GM06990 (cell line): ENCODE results near the gene RBPMS2.
A peak's percentile ranks its signal among the peaks of the same experiment; 100 is the strongest.
"Not testable (repeated sequence)": the region's sequence is repeated elsewhere in the genome, so short reads cannot be mapped to it uniquely, and the experiment has no call there.

ENCODE experiments used
- DNase-seq: peaks from one replicate; pipeline ENCODE4 v3.0.0-alpha.2; 2011; ENCODE audit not compliant: insufficient read length; ENCODE audit errors: extremely low read depth
- H3K27me3 ChIP-seq: replicated peaks from 2 replicates; pipeline ENCODE4 v1.6.0; 2011; ENCODE audit warnings: low read length; ENCODE audit not compliant: control insufficient read depth, insufficient read depth
- H3K36me3 ChIP-seq: 2 replicates; pipeline ENCODE4 v1.5.1; 2011; ENCODE audit warnings: low read length; ENCODE audit not compliant: control insufficient read depth, insufficient read depth
- H3K4me3 ChIP-seq: replicated peaks from 2 replicates; pipeline ENCODE4 v1.5.1; 2011; ENCODE audit warnings: low read depth, mild to moderate bottlenecking, control low read depth, low read length
- CTCF ChIP-seq: IDR thresholded peaks from 2 replicates; pipeline ENCODE4 v1.5.1; 2011; ENCODE audit warnings: low read length, control low read depth, mild to moderate bottlenecking, inconsistent platforms; ENCODE audit not compliant: insufficient read depth, poor library complexity, severe bottlenecking

RBPMS2 gene

GRCh38 chr15:64742921-64743320 lies 32.5 kb downstream of the RBPMS2 start:
- TF ChIP-seq CTCF, result no peak
- Histone ChIP-seq H3K27me3 (no peaks in the 10 kb centered on the region; the same call in 1 of the 2 replicates), H3K36me3 (no peaks in the 10 kb centered on the region), H3K4me3 (no peak overlapping the region)
- DNase-seq, result no peak

DNA sequence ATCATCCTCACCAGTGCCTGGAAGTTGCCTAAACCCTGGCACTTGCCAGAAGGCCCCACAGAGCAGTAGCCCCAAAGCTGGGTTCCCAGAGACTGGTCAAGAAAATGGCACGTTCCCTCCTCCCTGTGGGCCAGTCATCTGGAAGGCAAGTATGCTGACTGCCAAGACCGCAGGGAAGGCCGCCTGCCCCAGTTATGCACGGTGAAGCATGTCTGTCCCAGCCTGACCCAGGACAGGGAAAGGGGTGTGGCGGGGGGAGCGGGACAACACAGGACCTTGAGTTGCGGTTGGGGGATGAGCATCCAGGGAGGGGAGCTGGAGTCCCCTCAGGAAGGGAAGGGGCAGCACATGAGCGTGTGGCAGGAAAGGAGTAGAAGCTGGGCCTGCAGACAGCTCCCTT lies 33.0 kb downstream of the RBPMS2 start:
- no peak overlapping the region for H3K4me3 ChIP-seq
- H3K27me3 ChIP-seq, result no peaks in the 10 kb centered on the region
- no peaks in the 10 kb centered on the region for H3K36me3 ChIP-seq
- TF ChIP-seq CTCF, result no peak
- DNase-seq, result no peak

DNA sequence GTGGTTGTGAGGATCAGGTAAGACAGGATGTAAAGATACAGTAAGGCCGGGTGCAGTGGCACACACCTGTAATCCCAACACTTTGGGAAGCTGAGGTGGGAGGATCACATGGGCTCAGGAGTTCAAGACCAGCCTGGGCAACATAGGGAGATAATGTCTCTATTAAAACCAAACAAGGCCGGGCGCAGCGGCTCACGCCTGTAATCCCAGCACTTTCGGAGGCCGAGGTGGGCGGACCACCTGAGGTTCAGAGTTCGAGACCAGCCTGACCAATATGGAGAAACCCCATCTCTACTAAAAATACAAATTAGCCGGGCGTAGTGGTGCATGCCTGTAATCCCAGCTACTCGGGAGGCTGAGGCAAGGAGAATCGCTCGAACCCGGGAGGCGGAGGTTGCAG lies 33.7 kb downstream of the RBPMS2 start:
- not testable (repeated sequence) for H3K27me3 ChIP-seq, DNase-seq, H3K4me3 ChIP-seq, H3K36me3 ChIP-seq

DNA sequence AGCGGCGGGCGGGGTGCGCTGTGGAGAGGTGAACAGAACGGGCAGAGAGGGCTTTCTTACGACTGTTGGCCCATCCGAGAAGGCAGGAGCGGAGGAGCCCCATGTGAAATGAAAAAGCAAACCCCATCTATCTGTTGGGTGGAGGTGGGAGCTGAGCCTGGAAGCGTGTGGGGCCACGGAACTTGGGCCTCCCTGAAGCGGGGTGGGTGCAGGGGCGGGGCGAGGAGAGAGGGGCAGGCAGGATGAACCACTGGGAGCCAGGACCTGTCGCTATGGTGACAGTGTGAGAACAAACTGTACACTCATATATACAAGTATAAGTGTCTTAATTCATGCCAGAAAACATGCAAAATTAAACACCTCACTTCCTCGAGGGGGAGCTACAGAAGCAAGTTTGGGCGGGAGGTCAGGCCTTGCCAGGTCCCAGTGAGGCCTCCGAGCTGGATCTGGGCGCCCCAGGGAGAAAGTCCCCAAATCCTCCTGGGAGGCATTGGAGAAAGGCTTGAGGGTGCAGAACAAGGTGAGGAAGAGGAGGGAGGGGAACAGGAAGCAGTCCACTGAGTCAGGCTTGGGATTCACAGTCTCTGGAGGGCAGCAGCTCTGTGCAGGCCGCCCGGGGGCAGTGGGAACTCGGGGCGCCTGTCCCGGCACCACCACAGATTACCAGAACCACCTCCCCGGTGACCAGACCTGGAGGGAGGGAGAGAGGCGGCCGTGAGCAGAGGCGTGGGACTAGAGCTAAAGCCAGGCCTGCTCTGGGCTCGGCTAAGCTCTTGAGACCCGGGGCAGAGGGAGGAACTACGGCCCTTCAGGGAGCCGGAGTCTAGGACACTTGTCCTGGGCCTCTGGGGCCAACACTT lies 34.8 kb downstream of the RBPMS2 start:
- no peak for DNase-seq
- TF ChIP-seq CTCF, result peak; percentile 43
- H3K36me3 ChIP-seq, result no peaks in the 10 kb centered on the region

GRCh38 chr15:64739577-64740143 lies 35.7 kb downstream of the RBPMS2 start:
- Histone ChIP-seq H3K4me3 (no peak overlapping the region), H3K36me3 (no peaks in the 10 kb centered on the region), H3K27me3 (no peaks in the 10 kb centered on the region)
- TF ChIP-seq CTCF, result no peak
- DNase-seq, result no peak

More for the DNA sequence above, 34.8 kb downstream of the RBPMS2 start:
- H3K4me3 ChIP-seq, result no peak overlapping the region
- no peaks in the 10 kb centered on the region for H3K27me3 ChIP-seq

DNA sequence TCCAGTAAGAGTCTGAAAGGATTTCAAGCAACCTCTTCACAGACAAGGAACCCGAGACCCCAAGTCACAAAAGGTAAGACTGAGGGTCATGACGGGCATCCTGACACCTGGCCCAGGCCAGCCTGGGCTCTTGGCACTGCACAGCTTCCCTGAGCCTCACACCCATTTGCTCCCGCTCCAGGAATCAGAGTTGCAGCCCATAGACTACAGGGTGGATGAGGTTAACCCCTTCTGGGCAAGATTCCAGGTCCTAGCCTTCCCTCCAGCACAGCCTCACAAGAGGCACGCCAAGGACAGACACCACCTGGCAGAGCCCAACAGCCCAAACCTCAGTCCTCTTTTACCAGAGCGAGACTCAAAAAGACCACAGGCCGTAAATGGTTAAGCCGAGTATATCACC lies 36.2 kb downstream of the RBPMS2 start:
- DNase-seq, result no peak
- no peaks in the 10 kb centered on the region for H3K27me3 ChIP-seq
- TF ChIP-seq CTCF, result no peak
- no peak overlapping the region for H3K4me3 ChIP-seq
- H3K36me3 ChIP-seq, result no peaks in the 10 kb centered on the region
